Transverse colon (tissue), 4 donors: ENCODE results near the gene PDLIM7. TPM values are rescaled to one million over a fixed set of nuclear protein-coding genes. Genes with fewer than 3 reads are reported as not detected.

Source experiments
- DNase-seq: peaks from one replicate; pipeline ENCODE4 v3.0.0-alpha.2; 2019
- H3K27ac ChIP-seq, 4 donors: fragments of 200-600 bp; sonication (generic); 2 replicates each; pipeline ENCODE4 v1.5.1; 2016 to 2018; ENCODE audit warnings: inconsistent platforms in 4 of 4
- H3K27me3 ChIP-seq: fragments of 200-600 bp; sonication (generic); 2 replicates; pipeline ENCODE4 v1.5.1; 2017; ENCODE audit warnings: inconsistent platforms
- H3K36me3 ChIP-seq, 4 donors: fragments of 200-600 bp; sonication (generic); 2 replicates each; pipeline ENCODE4 v1.5.1; 2017 to 2019; ENCODE audit warnings: inconsistent platforms in 4 of 4
- H3K4me1 ChIP-seq, 4 donors: fragments of 200-600 bp; sonication (generic); 2 replicates each; pipeline ENCODE4 v1.5.1; 2017 to 2020; ENCODE audit warnings: inconsistent platforms in 4 of 4
- H3K4me3 ChIP-seq, 4 donors: fragments of 200-600 bp; sonication (generic); 1 replicate in 1 of 4; 2 replicates in 3 of 4; pipeline versions ENCODE4 v1.5.1 to v1.6.1; 2017 to 2019; ENCODE audit warnings: inconsistent platforms in 4 of 4
- H3K9me3 ChIP-seq, 2 donors: fragments of 200-600 bp; sonication (generic); 2 replicates each; pipeline ENCODE4 v1.5.1; 2017 to 2019; ENCODE audit warnings: inconsistent platforms in 2 of 2
- EP300 ChIP-seq: sonication (generic); formaldehyde crosslinking; IDR thresholded peaks from one replicate; pipeline ENCODE4 v1.6.1; 2017; ENCODE audit warnings: antibody characterized with exemption, low read depth
- POLR2A ChIP-seq: fragments of 450-650 bp; IDR thresholded peaks from one replicate; pipeline ENCODE4 v1.6.1; 2016; ENCODE audit warnings: antibody characterized with exemption, mild to moderate bottlenecking, moderate library complexity
- POLR2AphosphoS5 ChIP-seq, 3 donors: sonication (generic); formaldehyde crosslinking; IDR thresholded peaks; one replicate each; pipeline ENCODE4 v1.6.1; 2016; ENCODE audit warnings: antibody characterized with exemption in 3 of 3
- WGBS, 2 donors: methylation state at CpG; one replicate each; pipeline ENCODE4 v1.1.5; 2018; ENCODE audit warnings: low coverage in 1 of 2; 5-methylcytosine and 5-hydroxymethylcytosine counted together
- in situ Hi-C, 4 donors: fragments of 200-750 bp; cut with MboI; loops; one replicate each; pipeline versions ENCODE4 v1.15.0 to v1.15.1; 2017; ENCODE audit warnings: low sequenced_read_pairs in 3 of 4, low pct_ligation_motif_present in 1 of 4, low pct_unique_long_range_greater_than_20kb in 1 of 4
- intact Hi-C: fragments of 100-400 bp; cut with DNase I; formaldehyde crosslinking; loops from one replicate; pipeline ENCODE4 v1.15.1; 2023; ENCODE audit warnings: low total_unique reads
- total RNA-seq, 4 donors: library from RNA; depleted of rRNA; stranded (reverse); fragments of >200 nt; gene quantifications; one replicate each; pipeline ENCODE4 v1.1.0, GENCODE V29; 2016
- TF ChIP-seq, protein P1 (sequence below), 5 experiments: fragments of 200-600 bp in 3 of 5; fragments of 450-650 bp in 2 of 5; sonication (generic) in 3 of 5; IDR thresholded peaks; 1 replicate in 2 of 5; 2 replicates in 3 of 5; pipeline ENCODE4 v1.5.1; 2016 to 2017; ENCODE audit warnings: antibody characterized with exemption in 5 of 5, inconsistent platforms in 3 of 5, mild to moderate bottlenecking in 2 of 5, moderate library complexity in 1 of 5

Gene PDLIM7
- total RNA-seq, 4 donors from 2014 or later: 52.6 to 256 (median 78.6) TPM

DNA sequence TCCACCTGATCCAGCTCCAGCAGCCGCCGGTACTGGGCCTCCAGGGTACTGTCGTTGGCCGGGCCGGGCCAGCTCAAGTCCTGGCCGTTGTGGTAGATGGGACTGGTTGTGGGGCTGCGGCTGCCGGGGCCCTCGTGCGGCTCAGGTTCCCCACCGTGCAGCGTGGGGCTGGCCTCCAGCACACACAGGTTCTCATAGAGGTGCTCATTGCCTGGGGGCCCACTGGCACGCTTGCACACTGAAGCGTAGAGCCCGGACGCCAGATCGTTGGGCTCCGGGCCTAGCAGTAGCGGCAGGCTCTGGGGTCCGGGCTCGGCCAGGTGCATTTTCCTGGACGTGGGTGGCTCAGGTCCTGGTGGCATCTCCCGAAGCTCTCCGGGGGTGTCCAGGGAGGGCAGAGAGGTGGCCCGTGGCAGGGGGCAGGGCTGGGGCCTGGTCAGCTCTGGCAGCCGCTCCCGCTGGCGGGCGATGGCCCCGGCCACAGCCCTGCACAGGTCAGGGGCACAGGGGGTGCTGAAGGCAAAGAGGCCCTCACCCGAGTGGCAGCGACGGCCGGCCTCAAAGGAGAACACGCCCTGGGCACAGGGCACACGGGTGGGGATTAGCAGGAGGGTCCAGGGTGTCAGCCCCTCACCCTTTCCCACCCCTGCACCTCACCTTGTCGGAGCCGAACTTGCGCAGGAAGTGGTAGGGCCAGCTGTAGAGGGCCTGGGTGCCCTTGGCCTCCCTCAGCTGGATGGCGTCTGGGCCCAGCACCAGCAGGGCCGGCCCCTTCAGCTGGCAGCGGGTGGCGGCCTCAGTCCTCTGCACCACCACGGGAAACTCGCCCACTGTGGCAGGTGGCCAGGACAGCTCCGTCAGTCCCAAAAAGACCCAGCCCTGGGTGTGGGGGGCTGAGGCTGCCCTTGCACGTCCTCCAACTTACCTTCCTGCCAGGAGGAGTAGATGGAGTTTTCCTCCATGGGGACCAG is 7.0 kb upstream of the PDLIM7 start:
- H3K9me3 ChIP-seq: no peaks in the 10 kb centered on the region
- H3K36me3 ChIP-seq: no peaks in the 10 kb centered on the region
- in situ Hi-C loops (loop anchor here in 2 of 4 donors (10.0 to 25.0 kb wide), 2 partner anchors 110 to 117 kb away; partner anchors contain the start of gene SLC34A1 (in 1 of the 2)), intact Hi-C loops (no loop called here)
- no peak for TF ChIP-seq EP300
- TF ChIP-seq, protein P1, sequence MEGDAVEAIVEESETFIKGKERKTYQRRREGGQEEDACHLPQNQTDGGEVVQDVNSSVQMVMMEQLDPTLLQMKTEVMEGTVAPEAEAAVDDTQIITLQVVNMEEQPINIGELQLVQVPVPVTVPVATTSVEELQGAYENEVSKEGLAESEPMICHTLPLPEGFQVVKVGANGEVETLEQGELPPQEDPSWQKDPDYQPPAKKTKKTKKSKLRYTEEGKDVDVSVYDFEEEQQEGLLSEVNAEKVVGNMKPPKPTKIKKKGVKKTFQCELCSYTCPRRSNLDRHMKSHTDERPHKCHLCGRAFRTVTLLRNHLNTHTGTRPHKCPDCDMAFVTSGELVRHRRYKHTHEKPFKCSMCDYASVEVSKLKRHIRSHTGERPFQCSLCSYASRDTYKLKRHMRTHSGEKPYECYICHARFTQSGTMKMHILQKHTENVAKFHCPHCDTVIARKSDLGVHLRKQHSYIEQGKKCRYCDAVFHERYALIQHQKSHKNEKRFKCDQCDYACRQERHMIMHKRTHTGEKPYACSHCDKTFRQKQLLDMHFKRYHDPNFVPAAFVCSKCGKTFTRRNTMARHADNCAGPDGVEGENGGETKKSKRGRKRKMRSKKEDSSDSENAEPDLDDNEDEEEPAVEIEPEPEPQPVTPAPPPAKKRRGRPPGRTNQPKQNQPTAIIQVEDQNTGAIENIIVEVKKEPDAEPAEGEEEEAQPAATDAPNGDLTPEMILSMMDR (IDR thresholded peaks at IDR 0.05): no peak
- no peak for TF ChIP-seq POLR2A
- no peak for TF ChIP-seq POLR2AphosphoS5 (IDR thresholded peaks at IDR 0.05)
- H3K4me3 ChIP-seq: no peak overlapping the region
- H3K27me3 ChIP-seq: no peaks in the 10 kb centered on the region
- WGBS, 2 donors: 87% methylated on average over 34 of the region's 47 CpGs; no CpG with 5 or more reads in 1 of the 2 donors
- no peak for DNase-seq
- H3K27ac ChIP-seq: no peak overlapping the region
- H3K4me1 ChIP-seq: peaks cover 0 to 8% (median 4%) of the 10 kb centered on the region in 4 donors

DNA sequence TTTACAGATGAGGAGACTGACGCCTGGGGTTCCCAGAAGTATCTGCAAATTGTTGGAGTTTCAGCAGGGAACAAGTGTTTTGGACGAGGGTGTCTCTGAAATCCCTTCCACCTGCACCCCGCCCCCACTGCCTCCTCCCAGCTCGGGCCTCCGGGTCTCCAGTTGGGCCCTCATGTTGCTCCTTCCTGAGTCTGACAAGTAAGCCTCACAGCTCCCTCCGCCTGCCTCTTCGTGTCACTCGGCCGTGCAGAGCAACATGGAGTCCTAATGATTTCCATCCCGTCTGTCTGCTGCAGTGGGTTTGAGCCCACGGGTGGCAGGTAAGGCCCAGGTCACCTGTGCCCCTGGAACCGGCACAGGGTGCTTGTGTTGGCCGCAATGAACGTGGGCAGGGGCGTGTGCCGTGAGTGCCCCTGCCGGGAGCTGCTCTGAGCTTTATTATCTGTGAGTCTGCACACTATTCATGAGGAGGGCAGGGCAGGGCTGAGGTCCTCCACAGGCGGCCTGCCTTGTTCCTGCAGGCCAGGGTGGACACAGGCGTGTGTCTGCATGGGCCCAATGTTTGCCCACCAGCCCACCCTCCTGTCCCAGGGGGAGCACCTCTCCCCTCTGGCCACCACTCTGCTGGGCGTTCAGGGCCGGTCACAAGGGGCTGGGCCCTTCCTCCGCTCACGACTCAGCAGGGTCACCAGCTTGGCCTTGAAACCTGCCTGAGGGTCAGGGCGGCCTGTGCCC is 6.1 kb upstream of the PDLIM7 start:
- TF ChIP-seq EP300: no peak
- TF ChIP-seq POLR2A: no peak
- TF ChIP-seq, protein P1 (IDR thresholded peaks at IDR 0.05): no peak
- TF ChIP-seq POLR2AphosphoS5 (IDR thresholded peaks at IDR 0.05): no peak
- Histone ChIP-seq H3K36me3 (no peaks in the 10 kb centered on the region), H3K27me3 (peaks cover 4% of the 10 kb centered on the region), H3K27ac (no peak overlapping the region), H3K4me3 (no peak overlapping the region), H3K9me3 (no peaks in the 10 kb centered on the region), H3K4me1 (peaks cover 0 to 10% (median 4%) of the 10 kb centered on the region in 4 donors)
- DNase-seq: no peak
- intact Hi-C loops (no loop called here), in situ Hi-C loops (loop anchor here in 2 of 4 donors (10.0 to 25.0 kb wide), 2 partner anchors 109 to 116 kb away; partner anchors contain the start of gene SLC34A1 (in 1 of the 2))
- 86% methylated on average over 20 of the region's 24 CpGs; no CpG with 5 or more reads in 1 of the 2 donors for WGBS, 2 donors

DNA sequence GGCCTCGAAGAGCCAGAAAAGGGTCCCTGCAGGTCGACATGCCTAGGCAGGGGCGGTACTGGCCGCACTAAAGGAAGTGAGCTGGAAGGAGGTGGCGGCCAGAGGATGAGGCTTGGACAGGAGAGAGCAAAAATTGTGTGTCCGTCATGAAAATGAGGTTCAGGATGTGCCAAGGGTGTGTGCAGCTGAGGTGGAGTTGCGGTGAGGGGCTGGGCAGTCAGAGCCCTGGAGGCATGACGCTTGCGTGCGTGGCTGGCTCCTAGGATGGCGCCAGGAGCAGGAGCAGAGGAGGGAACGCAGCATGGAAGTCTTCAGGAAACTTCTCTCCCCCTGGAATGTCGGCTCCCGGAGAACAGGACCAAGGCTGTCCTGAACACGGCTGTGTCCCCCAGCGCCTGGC is 5.5 kb upstream of the PDLIM7 start:
- Histone ChIP-seq H3K36me3 (no peaks in the 10 kb centered on the region), H3K27ac (no peak overlapping the region), H3K4me3 (no peak overlapping the region), H3K4me1 (peaks cover 4 to 16% (median 9%) of the 10 kb centered on the region in 4 donors), H3K9me3 (no peaks in the 10 kb centered on the region), H3K27me3 (peaks cover 10% of the 10 kb centered on the region)
- TF ChIP-seq EP300 (no peak), POLR2AphosphoS5 (IDR thresholded peaks at IDR 0.05) (no peak), POLR2A (no peak)
- TF ChIP-seq, protein P1 (IDR thresholded peaks at IDR 0.05): no peak
- intact Hi-C loops (no loop called here), in situ Hi-C loops (loop anchor here in 2 of 4 donors (10.0 to 25.0 kb wide), 2 partner anchors 108 to 116 kb away; partner anchors contain the start of gene SLC34A1 (in 1 of the 2))
- 79 to 85% methylated on average over 5 to 16 of the region's 16 CpGs for WGBS, 2 donors
- DNase-seq: no peak
